HG02571 (cell line): ENCODE measurements around the gene PLA2G2E.
"Not testable (repeated sequence)": the region's sequence is repeated elsewhere in the genome, so short reads cannot be mapped to it uniquely, and the experiment has no call there.

Source experiments
- ATAC-seq: cut with Tn5 transposase; IDR thresholded peaks from one replicate; pipeline ENCODE4 v1.9.1; 2021; ENCODE audit warnings: mild to moderate bottlenecking, moderate library complexity; ENCODE audit not compliant: unreplicated experiment

Gene PLA2G2E

DNA sequence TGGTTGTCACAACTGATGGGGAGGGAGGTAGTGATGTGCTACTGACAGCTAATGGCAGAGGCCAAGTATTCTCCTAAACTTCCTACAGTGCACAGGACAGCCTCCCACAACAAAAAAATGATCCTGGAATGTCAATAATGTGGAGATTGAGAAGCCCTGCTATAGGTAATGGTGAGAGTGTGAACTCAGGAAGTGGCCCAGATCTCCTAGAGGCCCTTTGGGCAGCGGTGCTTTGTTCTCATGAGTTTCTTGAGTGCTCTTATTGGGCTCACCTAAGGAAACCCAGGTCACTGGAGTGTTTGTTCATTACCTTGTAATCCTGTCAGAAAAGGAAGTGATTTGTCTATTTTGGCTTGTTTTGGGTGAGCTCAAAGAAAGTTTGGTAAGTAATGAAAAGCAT lies 35.3 kb downstream of the PLA2G2E start:
- no peak for ATAC-seq

DNA sequence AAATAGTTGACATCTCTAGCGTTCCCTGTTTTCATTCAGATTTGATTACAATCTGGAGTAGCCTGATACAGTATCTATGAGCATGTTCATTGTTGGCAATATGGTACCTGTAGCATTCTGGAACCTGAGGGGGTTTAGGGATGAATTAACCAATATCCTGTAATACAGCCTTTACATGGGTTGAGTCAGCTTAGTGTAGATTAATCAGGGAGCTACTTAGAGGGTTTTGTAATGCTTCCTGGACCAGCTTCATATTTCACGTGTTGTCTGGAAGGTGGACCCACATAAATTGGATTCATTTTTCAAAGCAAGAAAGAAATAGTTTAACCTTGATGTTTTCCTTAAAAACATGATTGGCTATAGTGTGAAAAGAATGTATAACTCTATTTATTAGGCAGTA lies 37.6 kb downstream of the PLA2G2E start:
- no peak for ATAC-seq

DNA sequence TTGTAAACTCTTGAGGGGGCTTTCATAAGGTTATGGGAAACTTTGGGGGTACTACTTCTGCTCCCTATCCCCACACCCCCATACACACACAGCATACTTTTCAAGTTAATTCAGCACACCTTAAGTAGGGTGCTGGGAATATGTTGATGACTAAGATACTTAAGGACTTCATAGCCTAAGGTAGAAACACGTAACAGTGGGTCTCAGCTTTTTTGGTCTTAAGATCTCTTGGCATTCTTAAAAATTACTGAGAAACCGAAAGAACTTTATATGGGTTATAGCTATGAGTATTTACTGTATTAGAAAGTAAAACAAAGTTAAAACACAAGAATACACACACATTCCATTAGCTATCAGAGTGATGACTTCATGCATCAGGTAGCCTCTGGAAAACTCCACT lies 39.1 kb downstream of the PLA2G2E start:
- ATAC-seq, result no peak

DNA sequence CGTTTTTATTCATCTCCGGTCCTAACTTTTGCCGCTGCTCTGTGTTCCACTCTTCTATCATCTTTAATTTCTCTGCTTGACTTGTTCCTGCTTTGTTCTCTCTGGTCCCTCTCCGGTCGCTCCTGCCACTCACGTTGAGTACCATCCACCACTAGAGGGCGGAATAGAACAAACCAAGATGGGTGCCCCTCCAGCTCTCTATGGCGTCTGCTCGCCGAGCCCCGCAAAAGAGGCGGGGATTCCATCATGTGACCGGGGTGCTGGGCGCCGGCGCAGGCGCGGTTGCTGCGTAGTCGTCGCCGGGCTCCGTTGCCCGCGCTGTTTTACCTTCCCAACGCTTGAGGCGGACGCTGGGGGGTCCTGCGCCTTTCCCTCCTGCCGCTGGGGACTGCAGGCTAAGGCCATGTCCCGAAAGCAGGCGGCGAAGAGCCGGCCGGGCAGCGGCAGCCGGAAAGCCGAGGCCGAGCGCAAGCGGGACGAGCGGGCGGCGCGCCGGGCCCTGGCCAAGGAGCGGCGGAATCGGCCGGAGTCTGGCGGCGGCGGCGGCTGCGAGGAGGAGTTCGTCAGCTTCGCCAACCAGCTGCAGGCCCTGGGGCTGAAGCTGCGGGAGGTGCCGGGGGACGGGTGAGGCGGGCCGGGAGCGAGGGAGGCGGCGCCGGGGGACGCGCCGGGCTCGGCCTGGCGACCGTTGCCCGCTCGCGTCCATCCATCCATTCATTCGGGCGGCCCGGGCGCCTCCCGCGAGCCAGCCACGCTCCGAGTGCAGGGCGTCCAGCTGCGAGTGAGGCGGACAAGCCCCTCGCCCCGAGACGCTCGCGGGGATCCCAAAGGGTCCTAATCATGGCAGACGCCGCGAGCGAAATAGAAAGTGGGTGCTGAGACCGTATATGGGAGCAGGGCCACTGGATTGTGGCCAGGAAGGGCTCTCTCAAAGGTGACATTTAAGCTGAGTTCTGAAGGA lies 41.0 kb downstream of the PLA2G2E start, which contains the start of gene OTUD3:
OTUD3 (plus strand) TSS at position 285 of the 961 bp plus-strand sequence; CDS start at position 404, 119 bp downstream.
- peak; percentile 91 for ATAC-seq

- not testable (repeated sequence) for ATAC-seq
These were observed 42.6 kb downstream of the PLA2G2E start for GRCh38 chr1:19880841-19881240.

DNA sequence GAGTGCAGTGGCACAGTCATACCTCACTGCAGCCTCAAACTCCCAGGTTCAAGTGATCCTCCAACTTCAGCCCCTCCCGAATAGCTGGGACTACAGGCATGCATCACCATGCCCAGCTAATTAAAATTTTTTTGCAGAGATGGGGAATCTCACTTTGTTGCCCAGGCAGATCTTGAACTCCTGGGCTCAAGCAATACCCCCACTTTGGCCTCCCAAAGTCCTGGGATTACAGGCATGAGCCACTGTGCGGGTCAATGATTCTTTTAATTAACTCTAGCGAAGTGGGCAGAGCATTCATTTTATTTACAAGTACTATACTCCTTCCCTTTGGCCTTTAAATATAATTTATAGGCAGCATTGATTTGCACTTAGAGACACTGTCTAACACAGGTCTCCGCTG lies 43.8 kb downstream of the PLA2G2E start:
- no peak for ATAC-seq

GRCh38 chr1:19879227-19879626 lies 44.2 kb downstream of the PLA2G2E start:
- no peak for ATAC-seq

DNA sequence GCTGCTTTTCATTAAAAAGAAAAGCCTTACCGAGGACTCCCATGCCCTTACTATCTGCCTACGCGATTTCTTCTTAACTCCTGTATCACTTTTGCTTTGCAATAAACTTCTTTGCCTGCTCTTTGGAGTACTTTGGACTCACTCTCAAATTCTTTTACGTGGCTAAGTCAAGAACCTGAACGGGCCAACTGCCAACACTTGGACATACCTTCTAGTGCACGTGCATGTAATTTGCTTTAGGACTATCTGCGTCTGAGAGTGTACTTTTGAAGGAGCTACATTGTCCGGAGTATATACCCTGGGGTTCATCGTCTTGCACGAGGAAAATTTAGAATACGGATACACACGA lies 44.8 kb downstream of the PLA2G2E start:
- ATAC-seq, result no peak

- ATAC-seq, result no peak
These were observed 45.4 kb downstream of the PLA2G2E start for GRCh38 chr1:19877821-19878636.

GRCh38 chr1:19877181-19877750 lies 46.2 kb downstream of the PLA2G2E start:
- no peak for ATAC-seq

- no peak for ATAC-seq
These were observed 51.2 kb downstream of the PLA2G2E start for GRCh38 chr1:19872190-19872589.
